PFSK-1 (cell line): Measurements from ENCODE around the gene DLGAP4.

Experiments used
- FOXP2 ChIP-seq: optimal IDR thresholded peaks from 2 replicates; pipeline ENCODE3; 2011; ENCODE audit warnings: borderline replicate concordance, control low read depth, inconsistent platforms; ENCODE audit not compliant: insufficient read depth; ENCODE audit errors: extremely low read length, extremely low read depth
- POLR2AphosphoS5 ChIP-seq: IDR thresholded peaks from 2 replicates; pipeline ENCODE4 v1.6.1; 2012; ENCODE audit warnings: low read depth, mild to moderate bottlenecking, control low read depth, low read length, moderate library complexity
- SIN3A ChIP-seq: IDR thresholded peaks from 2 replicates; pipeline ENCODE4 v1.6.1; 2012; ENCODE audit warnings: mild to moderate bottlenecking, low read length, moderate library complexity, borderline replicate concordance; ENCODE audit not compliant: insufficient read depth
- TAF1 ChIP-seq: IDR thresholded peaks from 2 replicates; pipeline ENCODE4 v1.6.1; 2012; ENCODE audit warnings: low read length, control low read depth, borderline replicate concordance; ENCODE audit not compliant: insufficient read depth
- TF ChIP-seq, protein P1 (sequence below), 2 experiments: IDR thresholded peaks; 2 replicates each; pipeline versions ENCODE4 v1.6.1 to v1.8.0; 2011 to 2012; ENCODE audit warnings: low read depth in 2 of 2, low read length in 2 of 2, control low read depth in 1 of 2, inconsistent platforms in 1 of 2, mild to moderate bottlenecking in 1 of 2, moderate library complexity in 1 of 2; ENCODE audit not compliant: insufficient read depth in 1 of 2

Gene DLGAP4

DNA sequence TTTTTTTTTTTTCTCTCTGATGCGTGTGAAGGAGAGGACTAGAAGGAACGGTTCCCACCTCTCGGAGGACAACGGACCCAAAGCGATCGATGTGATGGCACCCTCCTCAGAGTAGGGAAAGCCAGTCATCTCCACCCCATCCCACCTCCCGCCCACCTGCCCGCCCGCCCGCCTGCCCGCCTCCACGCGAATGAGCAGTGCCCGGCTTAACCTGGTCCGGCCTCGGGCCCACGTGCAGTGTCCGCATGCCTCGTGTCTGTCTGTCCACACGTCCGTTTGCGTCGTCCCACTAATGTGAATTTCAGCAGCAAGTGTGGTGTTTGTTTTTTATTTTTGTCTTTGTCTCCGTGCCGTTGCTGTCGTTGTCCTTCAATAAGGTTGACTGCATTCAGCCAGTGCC, 193.1 kb downstream of the DLGAP4 start:
- TF ChIP-seq FOXP2: no peak
- TF ChIP-seq TAF1: no peak
- TF ChIP-seq, protein P1, sequence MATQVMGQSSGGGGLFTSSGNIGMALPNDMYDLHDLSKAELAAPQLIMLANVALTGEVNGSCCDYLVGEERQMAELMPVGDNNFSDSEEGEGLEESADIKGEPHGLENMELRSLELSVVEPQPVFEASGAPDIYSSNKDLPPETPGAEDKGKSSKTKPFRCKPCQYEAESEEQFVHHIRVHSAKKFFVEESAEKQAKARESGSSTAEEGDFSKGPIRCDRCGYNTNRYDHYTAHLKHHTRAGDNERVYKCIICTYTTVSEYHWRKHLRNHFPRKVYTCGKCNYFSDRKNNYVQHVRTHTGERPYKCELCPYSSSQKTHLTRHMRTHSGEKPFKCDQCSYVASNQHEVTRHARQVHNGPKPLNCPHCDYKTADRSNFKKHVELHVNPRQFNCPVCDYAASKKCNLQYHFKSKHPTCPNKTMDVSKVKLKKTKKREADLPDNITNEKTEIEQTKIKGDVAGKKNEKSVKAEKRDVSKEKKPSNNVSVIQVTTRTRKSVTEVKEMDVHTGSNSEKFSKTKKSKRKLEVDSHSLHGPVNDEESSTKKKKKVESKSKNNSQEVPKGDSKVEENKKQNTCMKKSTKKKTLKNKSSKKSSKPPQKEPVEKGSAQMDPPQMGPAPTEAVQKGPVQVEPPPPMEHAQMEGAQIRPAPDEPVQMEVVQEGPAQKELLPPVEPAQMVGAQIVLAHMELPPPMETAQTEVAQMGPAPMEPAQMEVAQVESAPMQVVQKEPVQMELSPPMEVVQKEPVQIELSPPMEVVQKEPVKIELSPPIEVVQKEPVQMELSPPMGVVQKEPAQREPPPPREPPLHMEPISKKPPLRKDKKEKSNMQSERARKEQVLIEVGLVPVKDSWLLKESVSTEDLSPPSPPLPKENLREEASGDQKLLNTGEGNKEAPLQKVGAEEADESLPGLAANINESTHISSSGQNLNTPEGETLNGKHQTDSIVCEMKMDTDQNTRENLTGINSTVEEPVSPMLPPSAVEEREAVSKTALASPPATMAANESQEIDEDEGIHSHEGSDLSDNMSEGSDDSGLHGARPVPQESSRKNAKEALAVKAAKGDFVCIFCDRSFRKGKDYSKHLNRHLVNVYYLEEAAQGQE (IDR thresholded peaks at IDR 0.05; ENCODE audit: insufficient read depth in 1 of 2, low read depth in 2 of 2, low read length in 2 of 2): no peak
- no peak for TF ChIP-seq POLR2AphosphoS5
- no peak for TF ChIP-seq SIN3A

DNA sequence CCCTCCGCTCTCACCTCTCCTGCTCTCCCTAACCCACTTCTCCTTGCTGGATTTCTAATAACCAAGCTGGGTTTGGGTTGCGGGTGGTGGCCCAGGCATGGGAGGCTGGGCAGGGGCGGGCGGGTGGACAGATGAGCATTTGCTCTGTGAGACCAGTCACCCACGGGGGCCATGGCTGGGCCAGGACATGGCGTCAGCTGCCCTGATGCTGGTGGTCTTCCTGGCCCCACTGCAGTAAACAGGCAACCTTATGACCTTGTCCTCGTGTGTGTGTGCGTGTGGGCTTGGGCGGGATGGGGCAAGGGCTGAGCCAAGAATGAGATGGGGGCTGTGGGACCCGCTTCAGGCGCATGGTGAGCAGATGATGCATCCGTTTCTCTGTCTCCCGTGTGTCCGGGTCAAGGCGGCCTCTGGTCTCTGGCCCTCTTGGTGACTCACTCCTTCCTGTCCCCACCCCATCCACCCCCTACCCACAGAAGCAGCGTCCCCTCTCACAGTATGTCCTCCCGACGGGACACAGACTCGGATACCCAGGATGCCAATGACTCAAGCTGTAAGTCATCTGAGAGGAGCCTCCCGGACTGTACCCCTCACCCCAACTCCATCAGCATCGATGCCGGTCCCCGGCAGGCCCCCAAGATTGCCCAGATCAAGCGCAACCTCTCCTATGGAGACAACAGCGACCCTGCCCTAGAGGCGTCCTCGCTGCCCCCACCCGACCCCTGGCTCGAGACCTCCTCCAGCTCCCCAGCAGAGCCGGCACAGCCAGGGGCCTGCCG, 193.8 kb downstream of the DLGAP4 start:
- TF ChIP-seq, protein P1 (IDR thresholded peaks at IDR 0.05; ENCODE audit: insufficient read depth in 1 of 2, low read depth in 2 of 2, low read length in 2 of 2): no peak
- TF ChIP-seq POLR2AphosphoS5 (no peak), SIN3A (no peak), TAF1 (no peak), FOXP2 (no peak)

DNA sequence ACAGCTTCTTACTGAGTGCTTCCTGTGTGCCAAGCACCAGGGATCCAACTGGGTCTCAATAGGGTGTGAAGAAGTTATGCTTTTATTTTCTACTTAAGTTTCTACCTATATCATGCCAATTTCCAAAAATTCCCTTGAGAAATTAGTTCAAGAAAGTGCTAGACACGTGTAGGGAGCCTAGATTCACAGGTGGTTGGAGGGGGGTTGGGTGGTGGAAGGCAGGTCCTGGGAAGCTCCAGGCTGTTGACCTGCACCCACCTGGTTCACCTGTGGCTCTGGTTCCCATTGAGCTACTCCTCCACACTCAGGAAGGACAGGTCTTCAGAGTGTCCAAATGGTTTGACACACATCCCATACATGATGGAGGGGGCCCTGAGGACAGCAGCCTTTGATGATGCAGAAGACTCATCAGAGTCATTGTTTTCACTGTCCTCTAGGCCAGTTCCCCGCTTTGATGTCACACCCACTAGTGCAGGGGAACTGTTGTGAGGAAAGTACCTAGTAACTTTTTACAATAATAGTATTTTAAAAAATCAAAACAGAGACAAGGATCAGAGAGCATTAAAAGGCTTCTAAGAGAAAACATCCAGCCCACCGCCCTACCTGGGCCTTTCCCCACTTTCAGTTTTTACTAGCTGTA, 195.3 kb downstream of the DLGAP4 start:
- TF ChIP-seq FOXP2 (no peak), TAF1 (no peak), SIN3A (no peak), POLR2AphosphoS5 (no peak)
- TF ChIP-seq, protein P1 (IDR thresholded peaks at IDR 0.05; ENCODE audit: insufficient read depth in 1 of 2, low read depth in 2 of 2, low read length in 2 of 2): no peak

DNA sequence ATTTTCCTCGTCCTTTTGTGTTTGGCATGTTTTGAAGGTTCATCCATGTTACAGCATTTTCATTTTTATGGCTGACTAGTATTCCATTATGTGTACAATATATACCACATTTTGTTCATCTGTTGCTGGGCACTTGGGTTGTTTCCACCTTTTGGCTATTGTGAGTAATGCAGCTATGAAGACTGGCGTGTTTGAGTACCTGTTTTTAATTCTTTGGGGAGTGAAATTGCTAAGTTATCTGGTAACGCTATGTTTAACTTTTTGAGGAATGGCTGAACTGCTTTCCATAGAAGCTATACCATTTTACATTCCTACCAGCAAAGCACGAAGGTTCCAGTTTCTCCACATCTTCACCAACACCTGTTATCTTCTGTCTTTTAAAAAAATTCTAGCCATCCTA, 198.2 kb downstream of the DLGAP4 start:
- TF ChIP-seq, protein P1 (IDR thresholded peaks at IDR 0.05; ENCODE audit: insufficient read depth in 1 of 2, low read depth in 2 of 2, low read length in 2 of 2): no peak
- TF ChIP-seq FOXP2: no peak
- no peak for TF ChIP-seq TAF1
- no peak for TF ChIP-seq SIN3A
- TF ChIP-seq POLR2AphosphoS5: no peak

DNA sequence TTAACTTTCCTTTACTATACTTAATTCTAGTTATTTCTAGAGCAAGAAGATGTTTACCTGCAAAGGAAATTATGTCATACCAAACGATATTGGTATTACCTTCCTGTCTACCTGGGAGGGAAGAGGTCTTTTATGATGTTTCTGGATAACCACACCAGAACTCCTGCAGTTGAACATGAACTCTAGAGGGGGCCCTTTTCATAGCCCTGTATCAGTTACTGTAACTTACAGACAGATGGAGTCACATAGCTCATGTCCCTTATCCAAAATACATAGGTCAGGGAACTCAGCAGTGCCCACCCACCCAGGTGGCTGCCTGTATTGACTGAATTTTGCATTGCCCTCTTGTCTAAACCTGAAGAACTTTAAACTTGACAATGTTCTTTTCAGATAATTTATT, 200.1 kb downstream of the DLGAP4 start:
- TF ChIP-seq, protein P1 (IDR thresholded peaks at IDR 0.05; ENCODE audit: insufficient read depth in 1 of 2, low read depth in 2 of 2, low read length in 2 of 2): no peak
- TF ChIP-seq TAF1: no peak
- no peak for TF ChIP-seq SIN3A
- no peak for TF ChIP-seq FOXP2
- no peak for TF ChIP-seq POLR2AphosphoS5
